Neural progenitor cell (in vitro differentiated cells): ENCODE data around the gene MAPK4. TPM values are rescaled to one million over a fixed set of nuclear protein-coding genes. Genes with fewer than 3 reads are reported as not detected.
A peak's percentile ranks its signal among the peaks of the same experiment; 100 is the strongest.

ENCODE experiments used
- DNase-seq: peaks from one replicate; pipeline ENCODE4 v3.0.0-alpha.2; 2016; ENCODE audit warnings: low spot score
- H2AFZ ChIP-seq: fragments of 200-600 bp; sonication (generic); replicated peaks from 2 replicates; pipeline ENCODE4 v1.6.1; 2016; ENCODE audit warnings: antibody characterized with exemption
- H3F3A ChIP-seq: fragments of 200-600 bp; sonication (generic); 2 replicates; pipeline ENCODE4 v1.6.1; 2016; ENCODE audit warnings: antibody characterized with exemption, low read depth
- H3K27ac ChIP-seq: fragments of 200-600 bp; sonication (generic); 2 replicates; pipeline ENCODE4 v1.5.1; 2016; ENCODE audit warnings: mild to moderate bottlenecking
- H3K27me3 ChIP-seq: fragments of 200-600 bp; sonication (generic); 2 replicates; pipeline ENCODE4 v1.6.1; 2016; ENCODE audit warnings: mild to moderate bottlenecking, moderate library complexity
- H3K36me3 ChIP-seq: fragments of 200-600 bp; sonication (generic); 2 replicates; pipeline ENCODE4 v1.5.1; 2016
- H3K4me1 ChIP-seq: fragments of 200-600 bp; sonication (generic); 2 replicates; pipeline ENCODE4 v1.6.1; 2016; ENCODE audit warnings: mixed run types
- H3K4me2 ChIP-seq: fragments of 200-600 bp; sonication (generic); 2 replicates; pipeline ENCODE4 v1.6.1; 2016
- H3K4me3 ChIP-seq: fragments of 200-600 bp; sonication (generic); 2 replicates; pipeline ENCODE4 v1.5.1; 2016
- H3K79me2 ChIP-seq: fragments of 200-600 bp; sonication (generic); 2 replicates; pipeline ENCODE4 v1.6.1; 2016; ENCODE audit warnings: low read depth
- H3K9ac ChIP-seq: fragments of 200-600 bp; sonication (generic); 2 replicates; pipeline ENCODE4 v1.6.1; 2016
- H3K9me3 ChIP-seq: fragments of 200-600 bp; sonication (generic); 2 replicates; pipeline ENCODE4 v1.5.1; 2016; ENCODE audit warnings: low read depth
- H4K20me1 ChIP-seq: fragments of 200-600 bp; sonication (generic); 2 replicates; pipeline ENCODE4 v1.6.1; 2016; ENCODE audit warnings: low read depth
- H3K27ac Mint-ChIP-seq: 3 replicates; pipeline ENCODE4 v1.8.0; 2021; ENCODE audit warnings: mixed read lengths
- H3K27me3 Mint-ChIP-seq: 2 replicates; pipeline ENCODE4 v1.8.0; 2022; ENCODE audit warnings: low read depth, mild to moderate bottlenecking, inconsistent platforms, moderate library complexity, mixed read lengths; ENCODE audit not compliant: insufficient read depth
- H3K36me3 Mint-ChIP-seq: 3 replicates; pipeline ENCODE4 v1.8.0; 2021; ENCODE audit warnings: mixed read lengths
- H3K4me1 Mint-ChIP-seq: 3 replicates; pipeline ENCODE4 v1.8.0; 2021; ENCODE audit warnings: mixed read lengths
- H3K4me3 Mint-ChIP-seq: 3 replicates; pipeline ENCODE4 v1.8.0; 2021; ENCODE audit warnings: mild to moderate bottlenecking, moderate library complexity, mixed read lengths
- H3K9me3 Mint-ChIP-seq: 3 replicates; pipeline ENCODE4 v1.8.0; 2020; ENCODE audit warnings: mixed read lengths
- CTCF ChIP-seq: fragments of 200-600 bp; sonication (generic); IDR thresholded peaks from 2 replicates; pipeline ENCODE4 v1.5.1; 2017; ENCODE audit warnings: antibody characterized with exemption, mild to moderate bottlenecking
- EZH2 ChIP-seq: fragments of 200-600 bp; sonication (generic); IDR thresholded peaks from 2 replicates; pipeline ENCODE4 v1.6.1; 2017; ENCODE audit warnings: antibody characterized with exemption, mild to moderate bottlenecking, moderate library complexity
- EZH2phosphoT487 ChIP-seq: fragments of 200-600 bp; sonication (generic); IDR thresholded peaks from 2 replicates; pipeline ENCODE4 v1.6.1; 2017; ENCODE audit warnings: antibody characterized with exemption
- total RNA-seq: library from RNA; depleted of rRNA; stranded (reverse); fragments of >200 nt; gene quantifications from 2 replicates; pipeline ENCODE4 v1.2.3, GENCODE V29; 2015; ENCODE audit warnings: low replicate concordance

MAPK4 gene
- total RNA-seq, 1 donor from 2014 or later: 7.0 TPM

- Histone ChIP-seq H3F3A (peaks cover 30% of the 10 kb centered on the region), H3K79me2 (no peaks in the 10 kb centered on the region), H3K4me2 (peak overlapping the region; percentile 19), H3K4me3 (no peak overlapping the region), H3K9ac (no peak overlapping the region), H2AFZ (no peak overlapping the region), H3K27ac (no peak overlapping the region), H3K9me3 (no peaks in the 10 kb centered on the region), H3K4me1 (peaks cover 47% of the 10 kb centered on the region), H3K27me3 (no peaks in the 10 kb centered on the region), H3K36me3 (no peaks in the 10 kb centered on the region), H4K20me1 (no peaks in the 10 kb centered on the region)
- H3K27ac Mint-ChIP-seq: peak overlapping the region; percentile 89
- peak; percentile 43 for DNase-seq
- H3K36me3 Mint-ChIP-seq: no peaks in the 10 kb centered on the region
- TF ChIP-seq EZH2 (no peak), CTCF (no peak), EZH2phosphoT487 (no peak)
- H3K27me3 Mint-ChIP-seq: peaks cover 10% of the 10 kb centered on the region
- peak overlapping the region; percentile 18 for H3K4me3 Mint-ChIP-seq
- peaks cover 52% of the 10 kb centered on the region for H3K4me1 Mint-ChIP-seq
- H3K9me3 Mint-ChIP-seq: peaks cover 22% of the 10 kb centered on the region
Measured at GRCh38 chr18:50751490-50751889, 191.6 kb downstream of the MAPK4 start.

DNA sequence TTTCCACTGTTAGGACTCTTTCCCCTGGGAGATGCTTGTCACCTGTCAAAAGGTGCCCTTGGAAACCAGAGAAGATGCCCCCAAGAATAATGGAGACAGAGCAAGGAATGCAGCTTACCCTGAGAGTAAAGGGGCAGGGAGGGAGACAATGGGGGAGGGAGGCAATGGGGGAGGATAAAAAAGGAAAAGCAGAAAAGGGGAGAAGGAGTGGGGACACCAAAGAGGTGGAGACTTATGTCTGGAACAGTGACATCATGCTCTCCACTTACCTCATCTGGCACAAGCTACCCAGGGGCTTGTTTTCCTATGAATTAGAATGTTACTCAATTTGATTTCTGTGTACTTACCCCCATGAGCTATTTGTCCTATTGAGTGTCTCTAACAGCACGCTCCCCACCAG lies 192.1 kb downstream of the MAPK4 start:
- no peak overlapping the region for H3K4me3 ChIP-seq
- no peaks in the 10 kb centered on the region for H4K20me1 ChIP-seq
- Mint-ChIP-seq H3K27ac (no peak overlapping the region), H3K36me3 (no peaks in the 10 kb centered on the region), H3K27me3 (peaks cover 10% of the 10 kb centered on the region), H3K9me3 (peaks cover 20% of the 10 kb centered on the region), H3K4me3 (no peak overlapping the region), H3K4me1 (peaks cover 48% of the 10 kb centered on the region)
- H2AFZ ChIP-seq: no peak overlapping the region
- peaks cover 47% of the 10 kb centered on the region for H3K4me1 ChIP-seq
- no peaks in the 10 kb centered on the region for H3K27me3 ChIP-seq
- H3K4me2 ChIP-seq: peak overlapping the region; percentile 19
- no peak overlapping the region for H3K9ac ChIP-seq
- H3K27ac ChIP-seq: no peak overlapping the region
- no peaks in the 10 kb centered on the region for H3K79me2 ChIP-seq
- no peaks in the 10 kb centered on the region for H3K9me3 ChIP-seq
- H3F3A ChIP-seq: peaks cover 30% of the 10 kb centered on the region
- DNase-seq: no peak
- H3K36me3 ChIP-seq: no peaks in the 10 kb centered on the region
- TF ChIP-seq EZH2phosphoT487 (no peak), EZH2 (no peak), CTCF (no peak)

- Histone ChIP-seq H3K36me3 (no peaks in the 10 kb centered on the region), H3F3A (peaks cover 19% of the 10 kb centered on the region), H3K9me3 (no peaks in the 10 kb centered on the region), H3K4me3 (no peak overlapping the region), H3K4me2 (no peak overlapping the region), H3K27me3 (no peaks in the 10 kb centered on the region), H3K9ac (no peak overlapping the region), H4K20me1 (no peaks in the 10 kb centered on the region), H3K79me2 (no peaks in the 10 kb centered on the region), H3K4me1 (peaks cover 37% of the 10 kb centered on the region), H3K27ac (no peak overlapping the region), H2AFZ (no peak overlapping the region)
- H3K9me3 Mint-ChIP-seq: peaks cover 18% of the 10 kb centered on the region
- no peak overlapping the region for H3K4me3 Mint-ChIP-seq
- no peaks in the 10 kb centered on the region for H3K36me3 Mint-ChIP-seq
- no peak for DNase-seq
- TF ChIP-seq EZH2 (no peak), CTCF (no peak), EZH2phosphoT487 (no peak)
- peaks cover 36% of the 10 kb centered on the region for H3K4me1 Mint-ChIP-seq
- H3K27ac Mint-ChIP-seq: no peak overlapping the region
- H3K27me3 Mint-ChIP-seq: peaks cover 10% of the 10 kb centered on the region
Measured at GRCh38 chr18:50753311-50753710, 193.4 kb downstream of the MAPK4 start.
